Activated CD8-positive, alpha-beta memory T cell treated with anti-CD3 and anti-CD28 coated beads for 1 hour (primary cell): ENCODE results near the gene ADCY7.

Experiments
- DNase-seq, 2 donors: peaks; one replicate each; pipeline ENCODE4 v3.0.0-alpha.2; 2020; ENCODE audit warnings: low read depth in 1 of 2; ENCODE audit errors: extremely low read depth in 1 of 2

The ADCY7 gene

DNA sequence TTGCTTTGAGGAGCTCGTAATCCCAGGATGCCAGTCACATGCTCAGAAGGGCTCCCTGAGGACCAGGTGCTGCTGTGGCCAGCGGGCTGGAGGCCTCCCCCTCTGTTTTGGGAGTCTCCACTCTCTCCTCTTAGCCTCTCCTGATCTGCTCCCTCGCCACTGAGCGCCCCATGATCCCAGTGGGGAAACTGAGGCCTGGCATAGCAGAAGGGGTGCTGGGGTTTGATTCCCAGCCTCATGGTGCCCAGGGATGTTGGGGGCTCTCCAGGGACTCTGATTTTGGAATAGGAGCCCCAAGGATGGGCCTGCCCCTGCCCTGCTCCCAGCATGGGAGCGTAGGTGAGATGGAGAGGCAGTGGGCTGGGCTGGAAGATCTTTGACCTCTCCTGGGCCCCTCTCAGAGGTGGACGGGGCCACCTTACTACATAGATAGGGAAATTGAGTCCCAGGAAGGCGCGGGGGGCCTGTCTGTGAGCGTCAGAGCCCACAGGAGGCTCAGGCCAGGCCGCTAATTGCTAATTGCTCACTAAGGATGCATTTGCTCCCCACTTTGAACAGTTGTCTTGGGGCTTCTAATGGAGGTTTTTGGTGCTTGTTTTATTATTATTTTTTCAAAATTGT lies 525 bp upstream of the ADCY7 start:
- DNase-seq, result no peak

- DNase-seq, result no peak
These were observed 840 bp downstream of the ADCY7 start for GRCh38 chr16:50267151-50267631.

- DNase-seq, result no peak
These were observed 1.3 kb downstream of the ADCY7 start for GRCh38 chr16:50267651-50268050.

DNA sequence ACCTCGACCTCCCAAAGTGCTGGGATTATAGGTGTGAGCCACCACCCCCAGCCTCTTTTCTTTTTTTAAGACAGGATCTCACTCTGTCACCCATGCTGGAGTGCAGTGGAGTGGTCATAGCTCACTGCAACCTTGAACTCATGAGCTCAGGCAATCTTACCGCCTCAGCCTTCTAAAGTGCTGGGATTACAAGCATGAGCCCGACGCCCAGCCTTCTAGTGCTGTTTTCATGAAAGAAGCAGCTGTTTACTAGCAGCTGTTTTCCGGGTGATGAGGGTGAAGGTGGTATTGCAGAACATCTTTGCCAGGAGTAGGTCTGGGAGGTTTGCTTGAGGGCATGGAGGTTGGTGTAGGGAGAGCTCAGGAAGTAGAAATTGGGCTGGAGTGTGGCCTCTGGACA lies 2.0 kb downstream of the ADCY7 start:
- no peak for DNase-seq

DNA sequence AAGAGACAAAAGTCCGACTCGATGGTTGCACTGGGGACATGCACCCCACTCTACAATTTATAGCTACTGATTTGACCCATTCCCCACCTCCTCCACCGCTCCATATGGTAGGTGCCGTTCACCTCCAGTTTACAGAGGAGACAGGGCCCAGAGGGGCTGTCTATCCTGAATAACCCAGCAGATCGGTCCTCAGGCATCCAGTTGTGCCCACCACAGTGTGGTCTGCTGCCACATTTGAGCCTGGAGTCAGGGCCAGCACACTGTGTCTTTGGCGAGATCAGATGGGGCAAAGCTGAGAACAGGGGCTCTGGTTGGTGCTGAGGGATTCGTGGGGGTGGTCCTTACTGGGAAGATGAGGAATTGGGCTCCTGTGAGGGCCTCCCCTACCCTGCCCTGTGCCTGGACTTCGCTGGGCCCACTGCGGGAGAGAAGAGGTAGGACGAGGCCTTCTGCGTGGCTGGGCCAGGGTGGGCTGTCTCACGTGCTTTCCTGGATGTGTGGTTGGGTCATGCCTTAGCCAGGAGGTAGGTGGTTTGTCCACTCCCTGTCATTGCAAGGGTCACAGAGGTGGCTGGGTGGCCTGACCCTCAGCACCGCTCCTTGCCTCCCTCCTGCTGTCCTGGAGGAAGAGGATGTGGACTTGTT lies 2.8 kb downstream of the ADCY7 start:
- DNase-seq, result no peak

DNA sequence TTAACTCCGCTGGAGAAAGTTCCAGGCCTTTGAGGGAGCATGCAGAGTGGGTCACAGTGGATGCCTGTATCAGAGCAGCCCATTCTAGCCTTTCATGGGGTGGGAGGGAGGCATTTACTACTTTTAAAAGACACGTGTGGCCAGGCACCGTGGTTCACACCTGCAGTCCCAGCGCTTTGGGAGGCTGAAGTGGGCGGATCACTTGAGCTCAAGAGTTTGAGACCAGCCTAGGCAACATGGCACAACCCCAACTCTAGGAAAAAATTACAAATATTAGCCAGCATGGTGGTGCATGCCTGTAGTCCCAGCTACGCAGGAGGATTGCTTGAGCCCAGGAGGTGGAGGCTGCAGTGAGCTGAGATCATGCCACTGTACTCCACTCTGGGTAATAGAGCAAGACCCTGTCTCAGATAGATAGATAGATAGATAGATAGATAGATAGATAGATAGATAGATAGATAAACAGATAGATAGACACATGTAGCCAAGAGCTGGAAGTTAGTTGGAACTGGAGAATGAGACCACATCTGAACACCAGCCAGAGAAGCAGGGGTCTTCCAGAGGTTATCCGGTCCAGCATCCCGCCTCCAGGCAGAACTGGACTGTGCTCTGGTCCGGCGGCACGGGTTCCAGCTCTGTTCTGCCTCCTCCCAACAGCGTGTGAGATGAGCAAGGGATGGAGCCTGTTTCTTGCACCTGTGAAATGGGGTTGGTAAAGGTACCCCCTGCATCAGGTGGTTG lies 3.6 kb downstream of the ADCY7 start:
- DNase-seq, result no peak

GRCh38 chr16:50270510-50271147 lies 4.3 kb downstream of the ADCY7 start:
- no peak for DNase-seq

GRCh38 chr16:50271148-50272041 lies 5.0 kb downstream of the ADCY7 start:
- DNase-seq, result no peak

- DNase-seq, result no peak
These were observed 5.8 kb downstream of the ADCY7 start for GRCh38 chr16:50272111-50272571.

DNA sequence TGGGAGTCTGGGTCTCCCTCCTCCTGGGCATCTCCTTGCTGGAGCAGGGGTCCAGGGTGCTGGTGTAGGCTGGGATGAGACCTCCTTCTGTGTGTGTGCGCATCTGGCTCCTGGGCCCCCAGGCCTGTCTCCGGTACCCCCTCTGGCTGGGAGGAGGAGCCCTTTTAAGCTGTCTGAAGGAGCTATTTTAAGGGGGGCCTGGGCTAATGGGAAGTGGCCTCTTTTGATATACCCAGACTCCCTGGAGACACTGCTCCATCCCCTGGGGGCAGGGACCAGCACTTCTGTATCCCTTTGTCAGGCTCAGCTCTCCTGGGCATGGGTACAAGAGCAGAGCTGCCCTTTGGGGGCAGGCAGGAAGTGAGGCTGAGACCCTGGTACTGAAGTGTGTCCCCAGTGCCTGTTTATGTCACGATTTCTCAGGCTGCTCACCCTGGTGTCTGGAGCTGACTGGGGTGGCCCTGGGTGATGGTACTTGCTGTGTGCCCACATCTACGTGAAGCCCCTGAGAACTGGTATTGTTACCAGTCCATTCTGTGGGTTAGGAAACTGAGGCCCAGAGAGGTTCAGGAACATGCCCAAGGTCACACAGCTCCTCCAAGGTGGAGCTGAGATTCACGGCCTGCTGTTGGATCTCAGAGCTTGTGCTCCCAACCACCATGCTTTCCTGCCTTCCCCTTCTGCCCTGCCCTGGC lies 6.5 kb downstream of the ADCY7 start:
- DNase-seq, result no peak

DNA sequence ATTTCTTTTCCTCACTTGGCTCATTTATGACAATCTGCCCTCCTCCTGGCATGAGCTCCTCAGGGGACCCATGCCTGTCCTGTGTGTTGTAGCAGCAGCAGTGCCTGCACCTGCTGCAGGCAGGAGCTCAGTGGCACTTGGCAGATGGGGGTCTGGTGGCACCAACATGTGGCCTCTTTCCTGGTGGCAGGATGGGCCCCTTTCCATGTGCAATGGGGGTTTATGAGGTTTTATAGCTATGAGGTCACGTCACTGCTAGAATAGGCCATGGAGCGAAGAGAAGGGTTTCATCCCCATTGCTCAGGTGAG lies 7.0 kb downstream of the ADCY7 start:
- no peak for DNase-seq

- DNase-seq, result no peak
These were observed 7.6 kb downstream of the ADCY7 start for GRCh38 chr16:50273888-50274325.

- peak in 1 of 2 donors; percentile 37 for DNase-seq
These were observed 8.2 kb downstream of the ADCY7 start for GRCh38 chr16:50274326-50275097.

GRCh38 chr16:50275098-50275415 lies 8.7 kb downstream of the ADCY7 start:
- no peak for DNase-seq

- no peak for DNase-seq
These were observed 9.3 kb downstream of the ADCY7 start for GRCh38 chr16:50275428-50276325.

- DNase-seq, result no peak
These were observed 9.9 kb downstream of the ADCY7 start for GRCh38 chr16:50276326-50276640.

- no peak for DNase-seq
These were observed 10.6 kb downstream of the ADCY7 start for GRCh38 chr16:50276801-50277555.

DNA sequence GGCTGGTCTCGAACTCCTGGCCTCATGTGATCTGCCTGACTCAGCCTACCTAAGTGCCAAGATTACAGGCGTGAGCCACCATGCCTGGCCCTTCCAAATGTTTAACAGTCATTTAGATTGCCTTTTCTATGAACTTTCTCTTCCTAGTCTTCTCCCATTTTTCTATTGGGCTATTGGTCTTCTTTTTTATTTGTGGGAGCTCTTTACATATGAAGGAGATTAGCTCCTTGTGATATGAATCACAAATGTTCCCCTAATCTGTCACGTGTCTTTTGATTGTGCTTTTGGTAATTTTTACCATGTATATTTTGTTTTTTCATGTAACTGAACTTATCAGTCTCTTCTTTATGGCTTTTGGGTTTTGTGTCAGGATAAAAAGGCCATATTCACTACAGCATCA lies 11.9 kb downstream of the ADCY7 start:
- no peak for DNase-seq
